ENCODE measurements around the gene ASPHD2. TPM values are rescaled to one million over a fixed set of nuclear protein-coding genes. Genes with fewer than 3 reads are reported as not detected.

Gene ASPHD2
- total and polyA plus RNA-seq, 2 of the 13 experiments (the other 11 are each of a cell fraction or from before 2014, with no cell fraction given) = 0.04 TPM

DNA sequence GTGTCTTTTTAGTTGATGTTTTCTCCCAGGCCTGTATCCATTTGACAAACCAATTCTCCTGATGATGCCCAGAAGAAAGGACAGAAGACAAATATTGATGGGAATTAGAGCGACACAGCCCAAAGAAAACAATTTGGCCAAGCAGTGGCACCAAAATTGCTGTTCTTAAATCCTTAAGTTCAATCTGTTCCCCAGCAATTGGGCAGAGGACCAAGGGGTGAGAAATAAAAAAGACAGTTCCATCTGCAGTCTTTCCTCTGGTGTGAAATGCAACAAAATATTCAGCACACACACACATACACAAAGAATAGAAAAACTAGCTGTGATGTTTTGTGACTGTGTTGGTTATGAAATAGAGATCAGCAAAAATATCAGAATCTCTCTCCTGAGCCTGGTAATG, 38.0 kb upstream of the ASPHD2 start:
- DNase-seq (ENCODE audit: low spot score) = no peak
- no peak overlapping the region for H3K27ac ChIP-seq (ENCODE audit: extremely low read length, insufficient read depth, low read length)
- H3K4me1 ChIP-seq (ENCODE audit: insufficient read depth, low read length) = no peaks in the 10 kb centered on the region
- H3K4me3 ChIP-seq (replicated peaks in 1 of 3; ENCODE audit: insufficient read depth in 1 of 3, low read depth in 2 of 3, low read length in 3 of 3) = no peak overlapping the region
- FAIRE-seq = no peak
- no peaks in the 10 kb centered on the region for H4K20me1 ChIP-seq (ENCODE audit: insufficient read depth, low read length)
- H3K79me2 ChIP-seq (ENCODE audit: insufficient read depth, low read length) = no peaks in the 10 kb centered on the region
- no peak overlapping the region for H3K9ac ChIP-seq (ENCODE audit: insufficient read depth, low read depth, low read length)
- in situ Hi-C loops (cut with HindIII; ENCODE audit: extremely low pct_ligation_motif_present, low pct_unique_long_range_greater_than_20kb) = no loop called here
- no peaks in the 10 kb centered on the region for H3K36me3 ChIP-seq (replicated peaks in 1 of 2; ENCODE audit: control insufficient read depth in 1 of 2, insufficient read depth in 2 of 2, low read length in 2 of 2)
- ChIA-PET POLR2A (no interaction called here), CTCF (ENCODE audit: low intra/inter-chr PET ratio, low total read pairs) (no interaction called here)
- H3K4me2 ChIP-seq (ENCODE audit: low read depth, low read length) = no peak overlapping the region
- WGBS (ENCODE audit: low lambda C conversion rate) = 0% methylated on average over 1 of the region's 1 CpG
- BruUV-seq (replicated peaks) = no TSS peak
- H3K27me3 ChIP-seq (ENCODE audit: control insufficient read depth in 1 of 2, insufficient read depth in 2 of 2, low read length in 2 of 2) = peaks cover 0 to 2% of the 10 kb centered on the region in 2 experiments; a peak in 2 of 5 replicates
- H3K9me3 ChIP-seq (ENCODE audit: low read length) = no peaks in the 10 kb centered on the region
- intact Hi-C loops (cut with micrococcal nuclease; ENCODE audit: unreplicated experiment) = no loop called here
- ATAC-seq = no peak
- no peak overlapping the region for H2AFZ ChIP-seq (ENCODE audit: low read length)
- TF ChIP-seq, protein P1, sequence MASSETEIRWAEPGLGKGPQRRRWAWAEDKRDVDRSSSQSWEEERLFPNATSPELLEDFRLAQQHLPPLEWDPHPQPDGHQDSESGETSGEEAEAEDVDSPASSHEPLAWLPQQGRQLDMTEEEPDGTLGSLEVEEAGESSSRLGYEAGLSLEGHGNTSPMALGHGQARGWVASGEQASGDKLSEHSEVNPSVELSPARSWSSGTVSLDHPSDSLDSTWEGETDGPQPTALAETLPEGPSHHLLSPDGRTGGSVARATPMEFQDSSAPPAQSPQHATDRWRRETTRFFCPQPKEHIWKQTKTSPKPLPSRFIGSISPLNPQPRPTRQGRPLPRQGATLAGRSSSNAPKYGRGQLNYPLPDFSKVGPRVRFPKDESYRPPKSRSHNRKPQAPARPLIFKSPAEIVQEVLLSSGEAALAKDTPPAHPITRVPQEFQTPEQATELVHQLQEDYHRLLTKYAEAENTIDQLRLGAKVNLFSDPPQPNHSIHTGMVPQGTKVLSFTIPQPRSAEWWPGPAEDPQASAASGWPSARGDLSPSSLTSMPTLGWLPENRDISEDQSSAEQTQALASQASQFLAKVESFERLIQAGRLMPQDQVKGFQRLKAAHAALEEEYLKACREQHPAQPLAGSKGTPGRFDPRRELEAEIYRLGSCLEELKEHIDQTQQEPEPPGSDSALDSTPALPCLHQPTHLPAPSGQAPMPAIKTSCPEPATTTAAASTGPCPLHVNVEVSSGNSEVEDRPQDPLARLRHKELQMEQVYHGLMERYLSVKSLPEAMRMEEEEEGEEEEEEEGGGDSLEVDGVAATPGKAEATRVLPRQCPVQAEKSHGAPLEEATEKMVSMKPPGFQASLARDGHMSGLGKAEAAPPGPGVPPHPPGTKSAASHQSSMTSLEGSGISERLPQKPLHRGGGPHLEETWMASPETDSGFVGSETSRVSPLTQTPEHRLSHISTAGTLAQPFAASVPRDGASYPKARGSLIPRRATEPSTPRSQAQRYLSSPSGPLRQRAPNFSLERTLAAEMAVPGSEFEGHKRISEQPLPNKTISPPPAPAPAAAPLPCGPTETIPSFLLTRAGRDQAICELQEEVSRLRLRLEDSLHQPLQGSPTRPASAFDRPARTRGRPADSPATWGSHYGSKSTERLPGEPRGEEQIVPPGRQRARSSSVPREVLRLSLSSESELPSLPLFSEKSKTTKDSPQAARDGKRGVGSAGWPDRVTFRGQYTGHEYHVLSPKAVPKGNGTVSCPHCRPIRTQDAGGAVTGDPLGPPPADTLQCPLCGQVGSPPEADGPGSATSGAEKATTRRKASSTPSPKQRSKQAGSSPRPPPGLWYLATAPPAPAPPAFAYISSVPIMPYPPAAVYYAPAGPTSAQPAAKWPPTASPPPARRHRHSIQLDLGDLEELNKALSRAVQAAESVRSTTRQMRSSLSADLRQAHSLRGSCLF (CRISPR knock-in tag; IDR thresholded peaks at IDR 0.05; ENCODE audit: borderline replicate concordance) = no peak
- no peak for TF ChIP-seq ZBTB4 (CRISPR knock-in tag; IDR thresholded peaks at IDR 0.05; ENCODE audit: borderline replicate concordance)
- TF ChIP-seq, protein P2, sequence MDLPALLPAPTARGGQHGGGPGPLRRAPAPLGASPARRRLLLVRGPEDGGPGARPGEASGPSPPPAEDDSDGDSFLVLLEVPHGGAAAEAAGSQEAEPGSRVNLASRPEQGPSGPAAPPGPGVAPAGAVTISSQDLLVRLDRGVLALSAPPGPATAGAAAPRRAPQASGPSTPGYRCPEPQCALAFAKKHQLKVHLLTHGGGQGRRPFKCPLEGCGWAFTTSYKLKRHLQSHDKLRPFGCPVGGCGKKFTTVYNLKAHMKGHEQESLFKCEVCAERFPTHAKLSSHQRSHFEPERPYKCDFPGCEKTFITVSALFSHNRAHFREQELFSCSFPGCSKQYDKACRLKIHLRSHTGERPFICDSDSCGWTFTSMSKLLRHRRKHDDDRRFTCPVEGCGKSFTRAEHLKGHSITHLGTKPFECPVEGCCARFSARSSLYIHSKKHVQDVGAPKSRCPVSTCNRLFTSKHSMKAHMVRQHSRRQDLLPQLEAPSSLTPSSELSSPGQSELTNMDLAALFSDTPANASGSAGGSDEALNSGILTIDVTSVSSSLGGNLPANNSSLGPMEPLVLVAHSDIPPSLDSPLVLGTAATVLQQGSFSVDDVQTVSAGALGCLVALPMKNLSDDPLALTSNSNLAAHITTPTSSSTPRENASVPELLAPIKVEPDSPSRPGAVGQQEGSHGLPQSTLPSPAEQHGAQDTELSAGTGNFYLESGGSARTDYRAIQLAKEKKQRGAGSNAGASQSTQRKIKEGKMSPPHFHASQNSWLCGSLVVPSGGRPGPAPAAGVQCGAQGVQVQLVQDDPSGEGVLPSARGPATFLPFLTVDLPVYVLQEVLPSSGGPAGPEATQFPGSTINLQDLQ (CRISPR knock-in tag; IDR thresholded peaks at IDR 0.05) = no peak
- TF ChIP-seq ZNF660 (CRISPR knock-in tag; IDR thresholded peaks at IDR 0.05; ENCODE audit: borderline replicate concordance, low read depth) = no peak
- no peak for TF ChIP-seq KDM1A (CRISPR knock-in tag; IDR thresholded peaks at IDR 0.05)
- TF ChIP-seq KDM5A (IDR thresholded peaks at IDR 0.05; ENCODE audit: borderline replicate concordance, low read length) = no peak
- TF ChIP-seq GMEB2 (CRISPR knock-in tag; IDR thresholded peaks at IDR 0.05; ENCODE audit: low read depth) = no peak
- no peak for TF ChIP-seq ZNF33A (CRISPR knock-in tag; IDR thresholded peaks at IDR 0.05; ENCODE audit: borderline replicate concordance)

All from HepG2 (cell line).